NCI-H526 treated with DMSO at 0.1 percent for 48 hours (cell line): ENCODE measurements around the gene NCKAP1.

Source experiments
- DNase-seq: peaks from one replicate; lab custom pipeline; 2025; lab: John Stamatoyannopoulos, UW

NCKAP1 gene

GRCh38 chr2:182951948-182952663 lies 86.2 kb downstream of the NCKAP1 start:
- DNase-seq: no peak

GRCh38 chr2:182950546-182950945 lies 87.7 kb downstream of the NCKAP1 start:
- DNase-seq: no peak

- no peak for DNase-seq
Observed at GRCh38 chr2:182949572-182950189, 88.6 kb downstream of the NCKAP1 start.

- DNase-seq: no peak
Observed at GRCh38 chr2:182949052-182949451, 89.2 kb downstream of the NCKAP1 start.

- no peak for DNase-seq
Observed at GRCh38 chr2:182946958-182947369, 91.3 kb downstream of the NCKAP1 start.

- DNase-seq: no peak
Observed at GRCh38 chr2:182943339-182943738, 94.9 kb downstream of the NCKAP1 start.

GRCh38 chr2:182942756-182943155 lies 95.5 kb downstream of the NCKAP1 start:
- DNase-seq: no peak

- DNase-seq: no peak
Observed at GRCh38 chr2:182941919-182942318, 96.3 kb downstream of the NCKAP1 start.

GRCh38 chr2:182941121-182941722 lies 97.0 kb downstream of the NCKAP1 start:
- DNase-seq: no peak

GRCh38 chr2:182937870-182938269 lies 100.4 kb downstream of the NCKAP1 start:
- no peak for DNase-seq

GRCh38 chr2:182933629-182934028 lies 104.6 kb downstream of the NCKAP1 start:
- DNase-seq: no peak

- no peak for DNase-seq
Observed at GRCh38 chr2:182929972-182930371, 108.3 kb downstream of the NCKAP1 start.

- DNase-seq: no peak
Observed at GRCh38 chr2:182924306-182924705, 114.0 kb downstream of the NCKAP1 start.

GRCh38 chr2:182921234-182921633 lies 117.0 kb downstream of the NCKAP1 start:
- no peak for DNase-seq

GRCh38 chr2:182920631-182921056 lies 117.6 kb downstream of the NCKAP1 start:
- no peak for DNase-seq

- DNase-seq: no peak
Observed at GRCh38 chr2:182920089-182920488, 118.2 kb downstream of the NCKAP1 start.

GRCh38 chr2:182918961-182919652 lies 119.2 kb downstream of the NCKAP1 start:
- DNase-seq: no peak

- no peak for DNase-seq
Observed at GRCh38 chr2:182917924-182918323, 120.3 kb downstream of the NCKAP1 start.

- no peak for DNase-seq
Observed at GRCh38 chr2:182916417-182916816, 121.8 kb downstream of the NCKAP1 start.

- no peak for DNase-seq
Observed at GRCh38 chr2:182915369-182916326, 122.6 kb downstream of the NCKAP1 start.

- no peak for DNase-seq
Observed at GRCh38 chr2:182914852-182915251, 123.4 kb downstream of the NCKAP1 start.

- no peak for DNase-seq
Observed at GRCh38 chr2:182913064-182913463, 125.2 kb downstream of the NCKAP1 start.
